IMR-90 (cell line): Measurements from ENCODE around the gene COX17. TPM values are rescaled to one million over a fixed set of nuclear protein-coding genes. Genes with fewer than 3 reads are reported as not detected.

Experiments used
- polyA plus RNA-seq, 3 experiments: library from polyadenylated mRNA; depleted of rRNA; stranded (reverse); fragments of >200 nt; gene quantifications; 2 replicates each; pipeline ENCODE4 v1.2.3, GENCODE V29; 2012; ENCODE audit warnings: low replicate concordance in 1 of 3
- total RNA-seq: library from RNA; depleted of rRNA; stranded (reverse); fragments of >200 nt; gene quantifications from 2 replicates; pipeline ENCODE4 v1.2.3, GENCODE V29; 2012; rRNA removed

The COX17 gene
- total and polyA plus RNA-seq, 2 of the 4 experiments (the other 2 are of a cell fraction): 2.0 to 24.5 TPM

Other genes with a start within 250 kb of the COX17 start
- gene TMEM39A, start 213.8 kb downstream of the COX17 start, total RNA-seq: 88.6 and 117 TPM in 2 replicates
- 24.6 and 29.6 TPM in 2 replicates for gene TMEM39A, start 213.8 kb downstream of the COX17 start, polyA plus RNA-seq (2012; rRNA removed)
- 18.6 and 21.1 TPM in 2 replicates for gene POGLUT1, start 208.4 kb downstream of the COX17 start, total RNA-seq
- gene POGLUT1, start 208.4 kb downstream of the COX17 start, polyA plus RNA-seq (2012; rRNA removed): 7.5 and 7.8 TPM in 2 replicates
- gene TIMMDC1, start 178.9 kb downstream of the COX17 start, total RNA-seq: 44.2 and 52.5 TPM in 2 replicates
- gene TIMMDC1, start 178.9 kb downstream of the COX17 start, polyA plus RNA-seq (2012; rRNA removed): 45.5 and 56.6 TPM in 2 replicates
- gene CD80, start 117.8 kb downstream of the COX17 start, total RNA-seq: not detected in 2 replicates
- not detected in 2 replicates for gene CD80, start 117.8 kb downstream of the COX17 start, polyA plus RNA-seq (2012; rRNA removed)
- gene ADPRH, start 97.9 kb downstream of the COX17 start, total RNA-seq: under 0.01 TPM in 2 replicates
- gene ADPRH, start 97.9 kb downstream of the COX17 start, polyA plus RNA-seq (2012; rRNA removed): 0.06 and 0.12 TPM in 2 replicates
- not detected in 2 replicates for gene PLA1A, start 79.5 kb downstream of the COX17 start, total RNA-seq
- not detected in 2 replicates for gene PLA1A, start 79.5 kb downstream of the COX17 start, polyA plus RNA-seq (2012; rRNA removed)
- under 0.01 TPM in 2 replicates for gene POPDC2, start 16.8 kb downstream of the COX17 start, total RNA-seq
- 0.29 and 0.32 TPM in 2 replicates for gene POPDC2, start 16.8 kb downstream of the COX17 start, polyA plus RNA-seq (2012; rRNA removed)
- not detected in 2 replicates for gene CFAP91, start 25.6 kb upstream of the COX17 start, total RNA-seq
- not detected in 2 replicates for gene CFAP91, start 25.6 kb upstream of the COX17 start, polyA plus RNA-seq (2012; rRNA removed)
- not detected in 2 replicates for gene NR1I2, start 104.7 kb upstream of the COX17 start, total RNA-seq
- not detected in 2 replicates for gene NR1I2, start 104.7 kb upstream of the COX17 start, polyA plus RNA-seq (2012; rRNA removed)